Fibroblast of villous mesenchyme (primary cell): ENCODE results near the gene MAEA. TPM values are rescaled to one million over a fixed set of nuclear protein-coding genes. Genes with fewer than 3 reads are reported as not detected.

Experiments used
- DNase-seq: peaks from one replicate; pipeline ENCODE4 v3.0.0-alpha.2; 2010; ENCODE audit warnings: low read depth
- H3K4me3 ChIP-seq: 2 replicates; pipeline ENCODE4 v1.5.1; 2011; ENCODE audit warnings: low read depth, mild to moderate bottlenecking, low read length
- CTCF ChIP-seq: IDR thresholded peaks from 2 replicates; pipeline ENCODE4 v1.5.1; 2012; ENCODE audit warnings: low read depth, mild to moderate bottlenecking, low read length; ENCODE audit not compliant: insufficient read depth
- total RNA-seq: library from RNA; depleted of rRNA; stranded (reverse); fragments of >200 nt; gene quantifications from 2 replicates; pipeline ENCODE4 v1.2.3, GENCODE V29; 2012

Gene MAEA
- total RNA-seq, 1 donor = 59.6 TPM

- DNase-seq = no peak
- no peak overlapping the region for H3K4me3 ChIP-seq
- TF ChIP-seq CTCF = no peak
These were observed 3.8 kb downstream of the MAEA start for GRCh38 chr4:1293531-1293941.

- peak; percentile 82 for DNase-seq
These were observed 4.3 kb downstream of the MAEA start for GRCh38 chr4:1293991-1294390.

GRCh38 chr4:1294424-1294823, 4.7 kb downstream of the MAEA start:
- TF ChIP-seq CTCF = no peak
- DNase-seq = no peak
- no peak overlapping the region for H3K4me3 ChIP-seq

More at GRCh38 chr4:1293991-1294390, 4.3 kb downstream of the MAEA start:
- H3K4me3 ChIP-seq = no peak overlapping the region
- TF ChIP-seq CTCF = no peak

- DNase-seq = no peak
- no peak overlapping the region for H3K4me3 ChIP-seq
- TF ChIP-seq CTCF = no peak
These were observed 5.2 kb downstream of the MAEA start for GRCh38 chr4:1294891-1295290.

- no peak for DNase-seq
- no peak overlapping the region for H3K4me3 ChIP-seq
- TF ChIP-seq CTCF = no peak
These were observed 5.8 kb downstream of the MAEA start for GRCh38 chr4:1295405-1296055.

GRCh38 chr4:1296324-1297022, 6.8 kb downstream of the MAEA start:
- no peak overlapping the region for H3K4me3 ChIP-seq
- no peak for DNase-seq

More at GRCh38 chr4:1296324-1297022, 6.8 kb downstream of the MAEA start:
- no peak for TF ChIP-seq CTCF
